Endothelial cell (in vitro differentiated cells): ENCODE measurements around the gene ARHGAP18. TPM values are rescaled to one million over a fixed set of nuclear protein-coding genes. Genes with fewer than 3 reads are reported as not detected.
A peak's percentile ranks its signal among the peaks of the same experiment; 100 is the strongest.

Experiments used
- DNase-seq: peaks from one replicate; pipeline ENCODE4 v3.0.0; 2021; ENCODE audit warnings: low spot score
- H3K27ac Mint-ChIP-seq: one replicate; pipeline ENCODE4 v1.8.0; 2021; ENCODE audit warnings: mixed read lengths, inconsistent platforms; ENCODE audit not compliant: unreplicated experiment
- H3K27me3 Mint-ChIP-seq: one replicate; pipeline ENCODE4 v1.8.0; 2021; ENCODE audit warnings: mild to moderate bottlenecking, moderate library complexity, mixed read lengths, inconsistent platforms; ENCODE audit not compliant: unreplicated experiment
- H3K36me3 Mint-ChIP-seq: one replicate; pipeline ENCODE4 v1.8.0; 2021; ENCODE audit warnings: mild to moderate bottlenecking, low read depth, mixed read lengths, inconsistent platforms; ENCODE audit not compliant: unreplicated experiment
- H3K4me1 Mint-ChIP-seq: one replicate; pipeline ENCODE4 v1.8.0; 2021; ENCODE audit warnings: mild to moderate bottlenecking, mixed read lengths, inconsistent platforms; ENCODE audit not compliant: unreplicated experiment
- H3K4me3 Mint-ChIP-seq: one replicate; pipeline ENCODE4 v1.8.0; 2021; ENCODE audit warnings: mild to moderate bottlenecking, mixed read lengths, inconsistent platforms; ENCODE audit not compliant: unreplicated experiment
- H3K9me3 Mint-ChIP-seq: one replicate; pipeline ENCODE4 v1.8.0; 2021; ENCODE audit warnings: mixed read lengths, inconsistent platforms; ENCODE audit not compliant: unreplicated experiment
- total RNA-seq: library from RNA; stranded (reverse); fragmentation: NEBNext Ultra II Directional; extraction: Animal tissue kit (Norgen Biotek cat#: 25700); gene quantifications from one replicate; pipeline ENCODE4 v1.2.1, GENCODE V29; 2021; ENCODE audit not compliant: unreplicated experiment
- TF ChIP-seq, protein P1 (sequence below): fragments of 200-600 bp; sonication (generic); IDR thresholded peaks from one replicate; pipeline ENCODE4 v1.5.0; 2021; ENCODE audit warnings: antibody characterized with exemption; ENCODE audit not compliant: unreplicated experiment

ARHGAP18 gene
- total RNA-seq, 1 donor from 2014 or later, result 102 TPM

DNA sequence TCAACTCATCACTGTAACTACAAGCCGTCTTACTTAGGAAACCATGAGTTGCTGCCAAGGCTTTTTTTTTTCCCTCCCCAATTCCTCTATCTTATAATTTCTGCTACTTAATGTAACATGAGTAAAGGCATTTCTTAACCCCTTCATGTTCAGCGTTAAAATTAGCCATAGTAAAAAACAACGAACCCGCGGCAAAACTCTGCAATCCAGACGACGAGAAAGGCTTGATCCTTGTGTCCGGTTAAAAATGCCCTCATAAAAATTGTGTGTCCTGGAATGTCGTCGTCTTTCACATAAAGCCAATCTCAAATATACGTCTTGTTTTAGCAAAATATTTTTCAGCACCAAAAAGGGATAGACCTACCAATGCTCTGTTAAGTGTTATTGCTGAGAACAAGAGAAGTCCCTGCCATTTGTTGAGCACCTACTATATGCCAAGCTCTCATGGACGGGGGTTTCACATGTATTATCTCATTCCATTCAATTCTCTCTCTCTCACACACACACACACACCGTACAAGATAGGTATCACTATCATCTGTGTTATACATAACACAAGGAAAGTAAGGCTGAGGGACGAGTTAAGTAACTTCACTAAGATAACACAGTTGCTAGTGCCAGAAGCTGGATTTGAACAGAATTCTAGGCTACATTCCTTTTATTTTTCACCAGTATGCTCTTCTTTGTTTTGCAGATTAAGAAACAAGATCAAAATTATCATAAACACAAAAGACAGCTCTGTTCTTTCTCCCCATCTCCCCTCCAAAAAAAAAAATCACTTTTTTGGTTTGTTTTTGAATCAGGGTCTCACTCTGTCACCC lies 683 bp upstream of the ARHGAP18 start:
- peak overlapping the region; percentile 97 for H3K27ac Mint-ChIP-seq
- H3K36me3 Mint-ChIP-seq, result peaks cover 19% of the 10 kb centered on the region
- H3K4me1 Mint-ChIP-seq, result peaks cover 57% of the 10 kb centered on the region
- peaks cover 2% of the 10 kb centered on the region for H3K27me3 Mint-ChIP-seq
- H3K4me3 Mint-ChIP-seq, result peak overlapping the region; percentile 100
- no peak for DNase-seq
- TF ChIP-seq, protein P1, sequence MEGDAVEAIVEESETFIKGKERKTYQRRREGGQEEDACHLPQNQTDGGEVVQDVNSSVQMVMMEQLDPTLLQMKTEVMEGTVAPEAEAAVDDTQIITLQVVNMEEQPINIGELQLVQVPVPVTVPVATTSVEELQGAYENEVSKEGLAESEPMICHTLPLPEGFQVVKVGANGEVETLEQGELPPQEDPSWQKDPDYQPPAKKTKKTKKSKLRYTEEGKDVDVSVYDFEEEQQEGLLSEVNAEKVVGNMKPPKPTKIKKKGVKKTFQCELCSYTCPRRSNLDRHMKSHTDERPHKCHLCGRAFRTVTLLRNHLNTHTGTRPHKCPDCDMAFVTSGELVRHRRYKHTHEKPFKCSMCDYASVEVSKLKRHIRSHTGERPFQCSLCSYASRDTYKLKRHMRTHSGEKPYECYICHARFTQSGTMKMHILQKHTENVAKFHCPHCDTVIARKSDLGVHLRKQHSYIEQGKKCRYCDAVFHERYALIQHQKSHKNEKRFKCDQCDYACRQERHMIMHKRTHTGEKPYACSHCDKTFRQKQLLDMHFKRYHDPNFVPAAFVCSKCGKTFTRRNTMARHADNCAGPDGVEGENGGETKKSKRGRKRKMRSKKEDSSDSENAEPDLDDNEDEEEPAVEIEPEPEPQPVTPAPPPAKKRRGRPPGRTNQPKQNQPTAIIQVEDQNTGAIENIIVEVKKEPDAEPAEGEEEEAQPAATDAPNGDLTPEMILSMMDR, result no peak
- H3K9me3 Mint-ChIP-seq, result no peaks in the 10 kb centered on the region

DNA sequence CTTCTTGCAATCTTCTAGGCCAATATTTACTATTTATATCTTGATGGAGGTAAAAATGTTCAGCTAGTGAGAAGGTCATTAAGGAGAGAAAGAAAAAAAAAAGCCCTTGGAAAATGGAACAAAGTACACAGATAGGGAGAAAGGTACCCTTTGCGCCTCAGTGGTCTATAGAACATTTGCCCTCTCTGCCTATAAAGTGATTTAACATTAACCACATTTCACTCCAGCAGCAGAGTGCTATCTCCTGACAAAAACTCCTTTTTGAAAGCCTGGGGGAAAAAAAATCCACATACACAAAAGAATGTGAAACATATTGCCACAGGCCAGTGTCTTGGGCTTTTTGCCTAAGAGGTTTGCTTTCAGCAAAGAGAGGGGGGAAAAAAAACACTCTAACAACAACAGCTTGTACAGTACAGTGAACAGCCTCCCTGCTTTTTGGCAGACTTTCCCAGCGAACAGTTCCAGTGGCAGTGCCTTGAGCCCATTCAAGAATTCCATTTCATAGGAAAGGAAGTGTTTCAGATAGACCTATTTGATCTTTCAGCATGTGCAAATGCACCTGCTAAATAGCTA lies 695 bp downstream of the ARHGAP18 start:
- H3K27me3 Mint-ChIP-seq, result peaks cover 3% of the 10 kb centered on the region
- H3K4me1 Mint-ChIP-seq, result peaks cover 70% of the 10 kb centered on the region
- TF ChIP-seq, protein P1, result no peak
- no peak for DNase-seq
- H3K4me3 Mint-ChIP-seq, result peak overlapping the region; percentile 100
- peak overlapping the region; percentile 97 for H3K27ac Mint-ChIP-seq
- peaks cover 32% of the 10 kb centered on the region for H3K36me3 Mint-ChIP-seq
- H3K9me3 Mint-ChIP-seq, result no peaks in the 10 kb centered on the region

DNA sequence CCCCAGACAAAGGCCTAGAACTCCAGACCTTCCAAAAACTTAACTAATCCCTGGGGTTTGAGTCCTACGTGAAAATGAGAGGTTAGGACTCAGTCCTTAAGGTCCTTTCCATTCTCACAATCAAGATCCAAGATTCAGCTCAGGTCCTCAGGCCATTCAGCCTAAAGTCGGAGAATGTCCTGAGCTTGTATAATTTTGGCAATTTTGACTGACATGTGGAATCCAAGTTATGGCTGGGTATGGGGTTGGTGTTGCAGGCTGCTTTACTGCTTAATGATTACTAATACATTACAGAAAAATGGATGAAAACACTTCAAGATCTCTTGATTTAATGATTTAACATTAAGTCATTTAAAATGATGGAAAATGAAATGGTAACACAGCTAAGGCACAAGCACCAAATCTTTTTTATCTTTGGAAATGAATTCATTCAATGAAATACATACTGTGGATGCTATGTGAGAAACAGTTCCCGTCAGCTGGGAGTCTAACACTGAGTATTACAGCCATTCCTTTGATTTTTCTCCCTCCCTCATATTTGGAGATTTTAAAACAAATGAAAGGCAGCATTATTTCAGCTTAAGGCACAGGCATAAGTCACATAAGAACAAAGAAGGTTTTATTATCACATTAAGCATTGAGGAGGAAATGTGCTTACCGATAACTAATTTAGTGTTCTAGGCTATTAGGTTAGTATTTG lies 1.3 kb downstream of the ARHGAP18 start:
- H3K9me3 Mint-ChIP-seq, result no peaks in the 10 kb centered on the region
- peaks cover 64% of the 10 kb centered on the region for H3K4me1 Mint-ChIP-seq
- H3K4me3 Mint-ChIP-seq, result peak overlapping the region; percentile 100
- H3K36me3 Mint-ChIP-seq, result peaks cover 32% of the 10 kb centered on the region
- H3K27me3 Mint-ChIP-seq, result peaks cover 3% of the 10 kb centered on the region
- H3K27ac Mint-ChIP-seq, result peak overlapping the region; percentile 97
- DNase-seq, result no peak
- TF ChIP-seq, protein P1, result no peak

DNA sequence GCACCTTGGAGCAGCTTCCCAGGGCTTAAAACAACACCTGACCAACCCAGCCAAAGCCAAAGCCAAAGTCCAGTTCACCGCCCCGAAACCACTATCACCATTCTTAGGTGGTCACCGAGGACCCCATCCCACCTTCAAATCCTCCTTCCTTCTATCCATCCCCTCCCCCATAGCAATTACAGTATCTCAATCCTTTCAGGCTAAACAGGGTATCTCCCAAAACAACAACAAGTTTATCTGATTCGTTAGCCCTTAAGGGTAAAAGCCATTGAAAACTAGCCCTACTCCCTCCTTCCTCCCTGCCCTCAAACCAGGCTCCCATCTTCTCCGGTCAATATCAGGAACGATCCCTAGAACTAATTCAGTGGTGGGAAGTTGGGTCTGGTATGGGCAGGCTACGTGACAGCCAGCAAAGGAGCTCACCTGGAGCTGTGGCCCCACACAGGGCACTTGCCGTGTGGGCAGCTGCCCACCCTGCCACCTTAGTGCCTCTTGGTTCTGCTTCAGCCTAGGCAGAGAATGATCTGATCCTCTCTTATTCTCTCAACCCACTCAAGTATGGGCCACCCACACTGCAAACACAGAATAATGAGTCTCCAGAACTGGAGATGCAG lies 2.0 kb downstream of the ARHGAP18 start:
- no peaks in the 10 kb centered on the region for H3K9me3 Mint-ChIP-seq
- peaks cover 33% of the 10 kb centered on the region for H3K36me3 Mint-ChIP-seq
- H3K27me3 Mint-ChIP-seq, result peaks cover 3% of the 10 kb centered on the region
- H3K4me3 Mint-ChIP-seq, result peak overlapping the region; percentile 100
- TF ChIP-seq, protein P1, result no peak
- peaks cover 65% of the 10 kb centered on the region for H3K4me1 Mint-ChIP-seq
- DNase-seq, result no peak
- peak overlapping the region; percentile 20 for H3K27ac Mint-ChIP-seq
